OCI-LY3 (cell line): ENCODE data around the gene SPATA2.

ENCODE experiments used
- H2AFZ ChIP-seq: fragments of 200-600, 300-600 bp; shearing (Covaris generic); 2 replicates; pipeline ENCODE4 v1.6.0; 2014; ENCODE audit warnings: antibody characterized with exemption, low read depth, low read length
- H3K27ac ChIP-seq: fragments of 200-600, 300-600 bp; sonication (generic); 2 replicates; pipeline ENCODE4 v1.5.1; 2014; ENCODE audit warnings: mild to moderate bottlenecking, low read length, moderate library complexity, mixed read lengths
- H3K27me3 ChIP-seq: fragments of 200-600, 300-600 bp; sonication (generic); 2 replicates; pipeline ENCODE4 v1.6.1; 2014; ENCODE audit warnings: low read depth, low read length, mixed read lengths
- H3K36me3 ChIP-seq: fragments of 200-600, 300-600 bp; sonication (generic); replicated peaks from 2 replicates; pipeline ENCODE3; 2014; ENCODE audit warnings: low read depth, low read length, mixed read lengths
- H3K4me1 ChIP-seq: fragments of 300-600, 200-600 bp; sonication (generic); 2 replicates; pipeline ENCODE4 v1.6.1; 2014; ENCODE audit warnings: low read length, mixed read lengths
- H3K4me2 ChIP-seq: fragments of 200-600, 300-600 bp; sonication (generic); 2 replicates; pipeline ENCODE4 v1.6.1; 2014; ENCODE audit warnings: low read length, mixed read lengths
- H3K4me3 ChIP-seq: fragments of 300-600, 200-600 bp; sonication (generic); 2 replicates; pipeline ENCODE4 v1.5.1; 2014; ENCODE audit warnings: antibody characterized with exemption, mild to moderate bottlenecking, low read length, moderate library complexity
- H3K79me2 ChIP-seq: fragments of 300-600, 200-600 bp; shearing (Covaris generic); 2 replicates; pipeline ENCODE4 v1.6.1; 2014; ENCODE audit warnings: mild to moderate bottlenecking, low read length, mixed read lengths
- H3K9ac ChIP-seq: fragments of 300-600, 200-600 bp; shearing (Covaris generic); 2 replicates; pipeline ENCODE4 v1.6.0; 2014; ENCODE audit warnings: mild to moderate bottlenecking, low read length, moderate library complexity
- H3K9me3 ChIP-seq: fragments of 200-600, 300-600 bp; shearing (Covaris generic); 2 replicates; pipeline ENCODE4 v1.6.1; 2014; ENCODE audit warnings: low read length, mixed read lengths; ENCODE audit not compliant: insufficient read depth
- H4K20me1 ChIP-seq: fragments of 200-600, 300-600 bp; sonication (generic); 2 replicates; pipeline ENCODE4 v1.6.1; 2016; ENCODE audit warnings: low read length, mixed read lengths; ENCODE audit not compliant: insufficient read depth
- EZH2phosphoT487 ChIP-seq: fragments of 200-600 bp; shearing (Covaris generic); IDR thresholded peaks from 2 replicates; pipeline ENCODE4 v1.6.1; 2018; ENCODE audit warnings: antibody characterized with exemption, mixed run types, low read depth
- TF ChIP-seq, protein P1 (sequence below): fragments of 200-600, 300-600 bp; sonication (generic); IDR thresholded peaks from 2 replicates; pipeline ENCODE4 v1.5.1; 2014; ENCODE audit warnings: antibody characterized with exemption, low read length, low read depth

The SPATA2 gene

GRCh38 chr20:49942942-49943341 lies 27.6 kb upstream of the SPATA2 start:
- peaks cover 78% of the 10 kb centered on the region for H3K79me2 ChIP-seq
- H3K9me3 ChIP-seq: no peaks in the 10 kb centered on the region
- peaks cover 8% of the 10 kb centered on the region for H3K4me1 ChIP-seq
- no peak overlapping the region for H3K4me3 ChIP-seq
- H3K9ac ChIP-seq: no peak overlapping the region
- no peaks in the 10 kb centered on the region for H3K27me3 ChIP-seq
- no peak for TF ChIP-seq EZH2phosphoT487
- TF ChIP-seq, protein P1, sequence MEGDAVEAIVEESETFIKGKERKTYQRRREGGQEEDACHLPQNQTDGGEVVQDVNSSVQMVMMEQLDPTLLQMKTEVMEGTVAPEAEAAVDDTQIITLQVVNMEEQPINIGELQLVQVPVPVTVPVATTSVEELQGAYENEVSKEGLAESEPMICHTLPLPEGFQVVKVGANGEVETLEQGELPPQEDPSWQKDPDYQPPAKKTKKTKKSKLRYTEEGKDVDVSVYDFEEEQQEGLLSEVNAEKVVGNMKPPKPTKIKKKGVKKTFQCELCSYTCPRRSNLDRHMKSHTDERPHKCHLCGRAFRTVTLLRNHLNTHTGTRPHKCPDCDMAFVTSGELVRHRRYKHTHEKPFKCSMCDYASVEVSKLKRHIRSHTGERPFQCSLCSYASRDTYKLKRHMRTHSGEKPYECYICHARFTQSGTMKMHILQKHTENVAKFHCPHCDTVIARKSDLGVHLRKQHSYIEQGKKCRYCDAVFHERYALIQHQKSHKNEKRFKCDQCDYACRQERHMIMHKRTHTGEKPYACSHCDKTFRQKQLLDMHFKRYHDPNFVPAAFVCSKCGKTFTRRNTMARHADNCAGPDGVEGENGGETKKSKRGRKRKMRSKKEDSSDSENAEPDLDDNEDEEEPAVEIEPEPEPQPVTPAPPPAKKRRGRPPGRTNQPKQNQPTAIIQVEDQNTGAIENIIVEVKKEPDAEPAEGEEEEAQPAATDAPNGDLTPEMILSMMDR: no peak
- H3K27ac ChIP-seq: no peak overlapping the region
- H4K20me1 ChIP-seq: peaks cover 33% of the 10 kb centered on the region
- peaks cover 77% of the 10 kb centered on the region for H3K36me3 ChIP-seq
- H3K4me2 ChIP-seq: no peak overlapping the region
- H2AFZ ChIP-seq: no peak overlapping the region

DNA sequence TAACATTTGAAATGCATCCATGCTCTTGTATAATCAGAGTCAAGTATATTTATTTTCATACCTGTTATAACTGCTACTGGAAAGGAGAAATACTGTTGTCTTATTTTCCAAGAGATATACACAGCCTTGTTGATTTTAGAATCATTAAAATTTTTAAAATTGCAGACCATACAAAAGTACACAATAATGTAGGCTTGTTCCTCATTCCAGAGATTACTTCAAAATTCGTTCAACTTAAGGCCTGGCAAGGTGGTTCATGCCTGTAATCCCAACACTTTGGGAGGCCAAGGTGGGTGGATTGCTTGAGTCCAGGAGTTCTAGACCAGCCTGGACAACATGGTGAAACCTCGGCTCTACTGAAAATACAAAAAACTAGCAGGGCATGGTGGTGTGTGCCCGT lies 27.0 kb upstream of the SPATA2 start:
- TF ChIP-seq EZH2phosphoT487: no peak
- TF ChIP-seq, protein P1: no peak
- Histone ChIP-seq H3K27ac (no peak overlapping the region), H3K9ac (no peak overlapping the region), H2AFZ (no peak overlapping the region), H3K9me3 (no peaks in the 10 kb centered on the region), H3K36me3 (peaks cover 74% of the 10 kb centered on the region), H4K20me1 (peaks cover 40% of the 10 kb centered on the region), H3K4me3 (no peak overlapping the region), H3K79me2 (peaks cover 82% of the 10 kb centered on the region), H3K4me2 (no peak overlapping the region), H3K4me1 (peaks cover 14% of the 10 kb centered on the region), H3K27me3 (no peaks in the 10 kb centered on the region)

- H3K4me2 ChIP-seq: no peak overlapping the region
- H3K9me3 ChIP-seq: no peaks in the 10 kb centered on the region
- H3K4me3 ChIP-seq: no peak overlapping the region
- H3K27me3 ChIP-seq: no peaks in the 10 kb centered on the region
- H3K9ac ChIP-seq: no peak overlapping the region
- no peak overlapping the region for H2AFZ ChIP-seq
- H3K27ac ChIP-seq: no peak overlapping the region
- no peak for TF ChIP-seq EZH2phosphoT487
- TF ChIP-seq, protein P1: no peak
- H3K4me1 ChIP-seq: peaks cover 17% of the 10 kb centered on the region
- H4K20me1 ChIP-seq: peaks cover 47% of the 10 kb centered on the region
- H3K79me2 ChIP-seq: peaks cover 88% of the 10 kb centered on the region
- peaks cover 67% of the 10 kb centered on the region for H3K36me3 ChIP-seq
Measured at GRCh38 chr20:49941456-49941855, 26.1 kb upstream of the SPATA2 start.

DNA sequence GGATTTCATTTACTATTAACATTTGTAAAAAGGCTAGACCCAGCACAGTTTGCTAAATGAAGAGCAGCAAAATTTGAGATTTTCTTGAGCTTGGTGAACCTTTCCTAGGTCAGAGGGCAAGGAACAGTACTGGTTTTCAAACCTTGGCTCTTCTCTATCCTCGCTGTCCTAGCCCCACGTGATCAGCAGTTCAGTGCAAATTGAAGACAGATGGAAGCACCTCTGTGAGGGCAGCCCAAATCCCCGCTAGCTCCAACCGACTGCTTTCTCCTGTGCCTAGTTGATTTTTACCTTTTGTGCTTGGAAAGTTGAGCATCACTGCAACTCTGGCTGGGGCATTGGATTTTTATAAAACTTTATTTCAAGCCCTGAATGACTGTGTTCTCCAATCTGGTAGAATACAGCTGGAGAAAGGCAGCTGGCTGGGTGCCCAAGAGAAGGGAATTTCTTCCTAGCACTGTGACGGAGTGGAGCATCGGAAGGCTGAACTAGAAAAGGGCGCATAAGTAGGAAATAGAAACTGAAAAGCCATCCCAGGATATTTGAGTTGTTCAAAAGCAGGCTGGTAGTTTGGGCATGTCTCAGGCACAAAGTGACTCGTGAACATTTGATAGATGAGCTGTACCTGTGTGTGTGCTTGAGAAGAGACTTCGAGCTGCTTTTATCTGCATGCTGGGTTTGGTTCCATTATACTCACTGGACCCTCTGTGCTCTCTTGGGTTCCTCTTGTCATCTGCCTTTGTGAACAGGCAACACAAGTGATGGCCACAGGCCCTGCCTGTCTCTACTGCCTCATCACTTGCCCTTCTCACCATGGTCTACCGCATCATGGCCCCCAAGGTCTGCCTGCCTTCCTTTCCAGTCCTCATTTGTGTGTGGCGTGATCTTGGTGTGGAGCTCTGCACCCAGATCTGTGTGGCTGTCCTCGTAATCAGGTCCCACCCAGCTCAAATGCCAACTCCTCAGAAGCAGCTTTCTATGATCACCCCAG lies 23.1 kb upstream of the SPATA2 start:
- Histone ChIP-seq H4K20me1 (peaks cover 47% of the 10 kb centered on the region), H3K27ac (no peak overlapping the region), H3K9me3 (no peaks in the 10 kb centered on the region), H3K4me3 (peak overlapping the region; percentile 77), H3K4me2 (peak overlapping the region; percentile 97), H3K9ac (peak overlapping the region; percentile 83; the same call in 1 of the 2 replicates), H3K27me3 (no peaks in the 10 kb centered on the region), H3K4me1 (peaks cover 28% of the 10 kb centered on the region), H3K79me2 (peaks cover 72% of the 10 kb centered on the region), H3K36me3 (peaks cover 44% of the 10 kb centered on the region), H2AFZ (no peak overlapping the region)
- no peak for TF ChIP-seq EZH2phosphoT487
- TF ChIP-seq, protein P1: no peak
